HEK293T (cell line): ENCODE data around the gene LRRC8B.
A peak's percentile ranks its signal among the peaks of the same experiment; 100 is the strongest.

ENCODE experiments used
- CTCF ChIA-PET: fragments of 350-600 bp; formaldehyde crosslinking; extraction: SDS; loops from one replicate; lab custom pipeline; 2021; ENCODE audit warnings: antibody characterized with exemption, inconsistent platforms; lab: Yijun Ruan, JAX
- POLR2A ChIA-PET: fragments of 350-600 bp; formaldehyde crosslinking; extraction: SDS; loops from one replicate; lab custom pipeline; 2020; ENCODE audit warnings: antibody characterized with exemption, inconsistent platforms; lab: Yijun Ruan, JAX
- DNase-seq: peaks from one replicate; pipeline ENCODE4 v3.0.0; 2012; ENCODE audit warnings: mixed read lengths; ENCODE audit errors: extremely low spot score
- ARNT ChIP-seq: fragments of 450-650 bp; IDR thresholded peaks from 2 replicates; pipeline ENCODE4 v1.6.1; 2017; ENCODE audit warnings: mild to moderate bottlenecking
- BHLHE40 ChIP-seq: fragments of 450-650 bp; IDR thresholded peaks from 2 replicates; pipeline ENCODE4 v1.6.1; 2016; ENCODE audit warnings: mild to moderate bottlenecking, moderate library complexity, borderline replicate concordance
- CTBP1 ChIP-seq: fragments of 450-650 bp; IDR thresholded peaks from 2 replicates; pipeline ENCODE4 v1.6.1; 2016; ENCODE audit warnings: borderline replicate concordance
- ELF4 ChIP-seq: fragments of 450-650 bp; IDR thresholded peaks from 2 replicates; pipeline ENCODE4 v1.6.1; 2017; ENCODE audit warnings: antibody characterized with exemption
- FOXA1 ChIP-seq: fragments of 450-650 bp; IDR thresholded peaks from 2 replicates; pipeline ENCODE4 v1.6.1; 2016; ENCODE audit warnings: mild to moderate bottlenecking
- FOXK2 ChIP-seq: fragments of 450-650 bp; IDR thresholded peaks from 2 replicates; pipeline ENCODE4 v1.6.1; 2016; ENCODE audit warnings: mild to moderate bottlenecking
- FOXM1 ChIP-seq: fragments of 450-650 bp; IDR thresholded peaks from 2 replicates; pipeline ENCODE4 v1.6.1; 2017; ENCODE audit warnings: mild to moderate bottlenecking, borderline replicate concordance
- HDGF ChIP-seq: fragments of 450-650 bp; IDR thresholded peaks from 2 replicates; pipeline ENCODE4 v1.6.1; 2017; ENCODE audit warnings: antibody characterized with exemption, borderline replicate concordance
- L3MBTL2 ChIP-seq: fragments of 450-650 bp; conservative IDR thresholded peaks from 2 replicates; pipeline ENCODE4 v1.6.1; 2016; ENCODE audit warnings: mild to moderate bottlenecking
- LEF1 ChIP-seq: fragments of 450-650 bp; IDR thresholded peaks from 2 replicates; pipeline ENCODE4 v1.6.1; 2017; ENCODE audit warnings: mild to moderate bottlenecking, borderline replicate concordance
- NFRKB ChIP-seq: fragments of 450-650 bp; IDR thresholded peaks from 2 replicates; pipeline ENCODE4 v1.6.1; 2016; ENCODE audit warnings: mild to moderate bottlenecking, moderate library complexity
- SP1 ChIP-seq: fragments of 450-650 bp; IDR thresholded peaks from 2 replicates; pipeline ENCODE4 v1.6.1; 2017
- SUZ12 ChIP-seq: fragments of 450-650 bp; IDR thresholded peaks from 2 replicates; pipeline ENCODE4 v1.6.1; 2016; ENCODE audit warnings: mild to moderate bottlenecking
- TARDBP ChIP-seq: fragments of 450-650 bp; IDR thresholded peaks from 2 replicates; pipeline ENCODE4 v1.6.1; 2016
- ZNF384 ChIP-seq: fragments of 450-650 bp; IDR thresholded peaks from 2 replicates; pipeline ENCODE4 v1.6.1; 2016
- TF ChIP-seq, protein P1 (sequence below): fragments of 450-650 bp; IDR thresholded peaks from 2 replicates; pipeline ENCODE4 v1.6.1; 2016

The LRRC8B gene

DNA sequence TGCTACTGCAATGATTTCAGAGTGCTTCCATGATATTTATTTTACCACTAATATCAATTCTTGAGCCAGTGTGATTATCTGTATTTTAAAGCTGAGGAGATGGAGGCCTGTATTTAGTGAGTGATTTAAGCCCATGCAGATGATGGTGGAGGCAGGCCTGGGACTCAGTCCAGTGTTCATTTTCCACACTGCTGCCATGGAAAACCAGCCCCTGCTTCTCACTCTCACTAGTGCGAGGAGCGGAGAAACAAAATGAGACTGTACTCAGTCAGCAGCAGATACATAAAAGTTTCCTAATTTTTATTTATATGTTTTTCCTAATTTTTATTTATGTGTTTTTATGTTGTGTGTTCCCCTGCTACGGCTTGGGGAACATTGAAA, 32.8 kb downstream of the LRRC8B start:
- POLR2A ChIA-PET: no interaction called here
- no peak for DNase-seq
- CTCF ChIA-PET: no interaction called here
- no peak for TF ChIP-seq FOXA1
- TF ChIP-seq FOXM1: no peak
- no peak for TF ChIP-seq ARNT
- TF ChIP-seq SUZ12: no peak
- TF ChIP-seq, protein P1, sequence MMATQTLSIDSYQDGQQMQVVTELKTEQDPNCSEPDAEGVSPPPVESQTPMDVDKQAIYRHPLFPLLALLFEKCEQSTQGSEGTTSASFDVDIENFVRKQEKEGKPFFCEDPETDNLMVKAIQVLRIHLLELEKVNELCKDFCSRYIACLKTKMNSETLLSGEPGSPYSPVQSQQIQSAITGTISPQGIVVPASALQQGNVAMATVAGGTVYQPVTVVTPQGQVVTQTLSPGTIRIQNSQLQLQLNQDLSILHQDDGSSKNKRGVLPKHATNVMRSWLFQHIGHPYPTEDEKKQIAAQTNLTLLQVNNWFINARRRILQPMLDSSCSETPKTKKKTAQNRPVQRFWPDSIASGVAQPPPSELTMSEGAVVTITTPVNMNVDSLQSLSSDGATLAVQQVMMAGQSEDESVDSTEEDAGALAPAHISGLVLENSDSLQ: no peak
- TF ChIP-seq LEF1: no peak
- no peak for TF ChIP-seq NFRKB
- TF ChIP-seq L3MBTL2: no peak
- no peak for TF ChIP-seq ZNF384
- TF ChIP-seq CTBP1: no peak
- TF ChIP-seq FOXK2: no peak
- no peak for TF ChIP-seq TARDBP

DNA sequence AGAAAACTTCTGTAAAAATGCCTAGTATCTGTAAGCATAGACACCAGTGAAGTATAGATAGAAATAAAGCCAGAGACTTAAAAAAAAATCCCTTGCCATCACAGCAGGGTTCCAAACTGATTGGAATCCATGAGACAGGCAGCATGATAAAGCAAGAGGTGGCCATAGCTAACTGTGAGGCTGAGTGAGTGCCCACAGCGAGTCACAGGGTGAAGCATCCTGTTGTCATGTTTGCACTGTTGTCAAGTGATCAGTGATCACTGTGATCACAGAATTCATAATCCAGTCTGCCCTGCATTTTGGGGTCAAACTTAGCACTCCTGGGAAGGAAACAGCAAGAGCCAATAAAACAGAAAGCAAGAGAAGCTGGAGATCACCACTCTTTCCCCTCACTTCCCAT, 33.3 kb downstream of the LRRC8B start:
- no peak for DNase-seq
- POLR2A ChIA-PET: no interaction called here
- TF ChIP-seq, protein P1: no peak
- TF ChIP-seq TARDBP: no peak
- no peak for TF ChIP-seq FOXA1
- TF ChIP-seq L3MBTL2: no peak
- no peak for TF ChIP-seq NFRKB
- no peak for TF ChIP-seq BHLHE40
- TF ChIP-seq ZNF384: no peak
- no peak for TF ChIP-seq FOXM1
- TF ChIP-seq ARNT: no peak
- TF ChIP-seq SUZ12: no peak
- TF ChIP-seq CTBP1: no peak
- no peak for TF ChIP-seq ELF4
- CTCF ChIA-PET: no interaction called here

DNA sequence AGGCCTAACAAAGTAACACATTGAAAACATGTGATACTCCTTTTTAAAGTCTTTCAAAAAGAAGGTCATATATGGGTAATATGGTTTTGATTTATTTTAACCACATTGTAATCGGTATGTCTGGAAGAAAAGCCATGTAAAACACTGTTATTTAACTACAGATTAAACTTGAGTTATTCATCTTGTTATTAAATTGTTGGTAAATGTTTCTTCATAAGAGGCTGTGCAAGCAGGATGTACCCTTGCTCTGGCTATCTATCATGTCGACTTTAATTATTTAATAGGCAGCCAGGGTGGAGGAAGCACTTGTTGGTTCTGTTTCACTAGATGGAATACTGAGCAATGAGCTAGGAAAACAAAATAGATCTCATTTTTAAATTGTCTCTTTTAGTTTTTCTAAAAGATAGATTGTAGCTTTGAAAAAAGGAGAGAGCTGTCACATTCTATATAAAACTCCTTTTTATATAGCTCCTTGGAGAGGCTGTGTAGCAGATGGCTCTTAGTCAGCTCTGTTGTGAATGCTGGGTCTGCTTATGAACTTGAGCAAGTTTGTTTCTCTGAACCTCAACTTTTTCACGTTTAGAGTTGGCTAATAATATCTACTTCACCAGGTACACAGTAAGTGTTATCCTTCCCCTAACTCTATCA, 39.5 kb downstream of the LRRC8B start:
- ChIA-PET POLR2A (no interaction called here), CTCF (no interaction called here)
- TF ChIP-seq ZNF384 (no peak), HDGF (no peak), ELF4 (no peak), ARNT (no peak)

DNA sequence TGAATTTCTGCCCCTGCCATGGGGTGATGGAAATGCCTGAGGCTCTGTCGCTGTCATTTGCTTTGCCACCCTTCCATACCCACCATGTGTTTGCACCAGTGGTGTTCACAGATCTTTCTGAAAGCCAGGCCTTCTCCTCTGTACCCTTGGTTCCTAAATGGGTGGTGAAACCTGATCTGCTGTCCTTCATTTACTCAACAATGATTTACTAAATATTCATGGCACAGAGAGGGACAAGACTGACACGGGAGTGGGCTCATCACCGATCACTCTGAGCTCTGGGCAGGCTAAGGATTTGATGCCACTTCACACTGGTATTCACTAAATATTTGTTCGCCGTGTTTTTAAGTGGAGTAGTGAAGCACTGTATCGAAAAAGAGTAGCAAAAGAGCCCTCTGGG, 40.9 kb downstream of the LRRC8B start:
- no peak for DNase-seq
- POLR2A ChIA-PET: no interaction called here
- CTCF ChIA-PET: interaction anchor here (0.9 kb wide), 1 partner anchor 14 kb away, joined by 4 read pairs; no protein-coding TSS in a partner anchor

More for the DNA sequence above, 39.5 kb downstream of the LRRC8B start:
- DNase-seq: no peak

DNA sequence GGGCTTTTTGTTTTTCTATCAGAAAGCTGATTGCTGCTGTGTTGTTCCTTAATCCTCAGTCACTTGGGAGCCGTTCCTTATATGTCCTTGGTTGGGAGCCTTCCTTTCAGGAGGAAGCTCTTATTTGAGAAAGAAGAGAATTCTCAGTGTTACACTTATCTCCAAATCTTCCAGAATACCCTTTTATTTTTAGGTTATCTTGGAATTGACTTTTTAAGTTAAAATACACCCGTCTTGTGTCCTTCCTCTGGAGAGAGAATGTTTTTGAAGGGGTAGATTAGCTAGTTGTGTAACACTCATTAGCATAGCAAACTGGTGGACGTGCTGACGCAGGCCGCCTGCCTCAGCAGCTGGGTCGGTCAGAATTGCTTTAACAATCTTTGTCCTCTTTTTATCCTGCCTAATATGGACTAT, 42.1 kb downstream of the LRRC8B start:
- DNase-seq: peak; percentile 38
- TF ChIP-seq ELF4 (no peak), SUZ12 (no peak), TARDBP (no peak), L3MBTL2 (no peak), ARNT (no peak), HDGF (no peak), CTBP1 (no peak), FOXM1 (no peak), ZNF384 (no peak)
- ChIA-PET POLR2A (interaction anchor here (1.3 kb wide), 1 partner anchor 16 kb away, joined by 4 read pairs; no protein-coding TSS in a partner anchor), CTCF (interaction anchor here (1.6 kb wide), 1 partner anchor 37 kb away, joined by 4 read pairs; no protein-coding TSS in a partner anchor)

More for the DNA sequence above, 40.9 kb downstream of the LRRC8B start:
- TF ChIP-seq NFRKB: no peak
- TF ChIP-seq FOXK2: no peak
- no peak for TF ChIP-seq L3MBTL2
- TF ChIP-seq HDGF: no peak

DNA sequence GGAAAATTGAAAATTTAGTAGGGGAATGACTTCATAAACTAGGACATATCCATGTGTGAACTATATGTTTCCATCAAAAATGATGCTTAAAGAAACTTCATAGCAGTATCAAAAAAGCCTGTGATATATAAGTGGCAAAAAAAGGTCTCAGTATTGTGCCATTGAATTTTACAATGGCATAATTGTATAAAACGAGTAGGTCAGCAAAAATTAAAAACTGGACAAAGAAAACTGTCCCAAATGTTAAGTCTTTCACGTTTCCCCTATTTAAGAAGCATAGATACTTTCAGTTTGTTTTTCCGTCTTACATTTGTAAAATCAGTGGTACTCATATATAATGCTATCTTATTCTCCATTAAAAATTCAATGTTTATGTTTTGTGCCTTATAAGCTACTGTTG, 43.2 kb downstream of the LRRC8B start:
- TF ChIP-seq L3MBTL2: no peak
- TF ChIP-seq CTBP1: no peak
- no peak for TF ChIP-seq SUZ12
- no peak for TF ChIP-seq LEF1
- no peak for TF ChIP-seq FOXM1
- TF ChIP-seq ZNF384: no peak
- no peak for TF ChIP-seq HDGF
- no peak for TF ChIP-seq ELF4
- TF ChIP-seq FOXA1: no peak
- TF ChIP-seq FOXK2: no peak
- TF ChIP-seq BHLHE40: no peak
- no peak for TF ChIP-seq ARNT
- no peak for TF ChIP-seq TARDBP
- TF ChIP-seq SP1: no peak
- TF ChIP-seq NFRKB: no peak
- TF ChIP-seq, protein P1: no peak
- no peak for DNase-seq
- ChIA-PET POLR2A (no interaction called here), CTCF (interaction anchor here (1.6 kb wide), 1 partner anchor 36 kb away, joined by 4 read pairs; no protein-coding TSS in a partner anchor)
